T-helper 9 cell (primary cell): ENCODE measurements around the gene TAF1B.

Experiments
- DNase-seq: peaks from one replicate; pipeline ENCODE4 v3.0.0-alpha.2; 2020

The TAF1B gene

GRCh38 chr2:9968553-9969497 is 125.6 kb downstream of the TAF1B start:
- DNase-seq = no peak

DNA sequence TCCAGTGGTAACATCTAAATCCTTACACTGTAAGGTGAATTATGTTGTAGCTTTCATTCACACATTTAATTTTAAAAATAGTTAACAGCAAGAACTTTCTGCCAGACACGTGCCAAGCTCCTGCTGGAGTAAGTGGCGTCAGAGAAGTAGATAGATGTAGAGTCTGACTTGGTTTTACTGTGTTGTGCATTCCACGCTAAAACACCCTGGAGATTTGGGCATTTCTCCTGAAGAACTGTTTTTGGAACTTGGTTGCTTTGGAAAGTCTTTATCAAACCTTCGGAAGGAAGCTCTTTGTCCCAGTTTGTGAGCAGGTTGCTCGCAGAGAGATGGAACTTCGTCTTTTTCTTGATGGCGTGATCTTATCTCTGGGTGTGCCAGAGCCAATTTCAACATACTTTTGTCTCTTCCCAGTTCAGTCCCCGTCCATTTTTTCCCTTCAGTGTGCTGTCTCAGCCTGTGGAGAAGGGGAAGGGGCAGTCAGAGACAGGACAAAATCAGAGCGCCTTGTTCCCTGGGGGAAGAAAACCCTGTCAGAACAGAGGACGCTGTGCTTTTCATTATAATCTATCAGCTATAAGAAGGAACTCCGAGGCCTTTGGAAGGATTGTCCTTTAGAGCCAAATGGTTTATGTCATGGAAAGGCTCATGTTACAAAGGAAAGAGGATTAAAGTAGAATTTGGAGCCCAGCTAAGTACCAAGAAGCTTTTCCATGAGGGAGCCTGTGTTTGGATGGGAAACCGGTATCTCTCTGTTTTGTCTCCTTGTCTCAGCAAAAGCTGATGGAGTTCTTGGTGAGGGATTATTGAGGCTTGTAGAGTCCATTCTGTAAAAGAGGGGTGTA is 127.1 kb downstream of the TAF1B start:
- no peak for DNase-seq

DNA sequence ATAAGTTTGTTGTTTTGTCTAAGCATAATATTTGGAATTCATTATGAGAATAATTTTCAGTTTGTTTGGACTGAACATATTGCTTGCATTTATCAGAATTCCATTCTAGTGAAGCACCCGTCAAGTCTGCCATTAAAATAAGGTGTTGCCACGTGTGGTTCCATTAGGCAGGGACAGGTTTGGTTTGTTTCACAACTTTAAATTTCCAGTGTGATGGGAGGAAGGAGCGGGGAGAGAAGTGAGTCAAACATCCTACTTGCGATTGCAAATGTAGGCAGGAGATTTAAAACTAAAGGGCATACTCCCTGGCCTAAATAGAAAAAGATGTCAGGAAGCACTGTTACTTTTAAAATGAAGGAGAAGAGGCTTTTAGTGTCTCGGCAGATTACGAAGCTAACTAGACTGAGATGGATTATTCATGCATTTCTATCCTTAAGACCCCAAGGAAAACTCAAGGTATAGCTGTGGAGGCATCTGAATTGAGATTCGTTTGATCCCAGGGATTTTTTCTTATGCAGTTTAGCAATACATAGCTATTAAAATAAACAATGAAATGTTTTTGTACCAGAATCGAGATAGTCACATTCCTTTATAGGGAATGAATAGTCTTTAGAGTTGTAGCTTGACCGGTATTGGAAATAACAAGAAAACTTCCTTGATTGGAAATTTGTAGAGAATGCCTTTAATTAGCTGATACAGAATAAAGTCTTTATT is 128.0 kb downstream of the TAF1B start:
- no peak for DNase-seq

GRCh38 chr2:9971890-9972289 is 128.6 kb downstream of the TAF1B start:
- no peak for DNase-seq

DNA sequence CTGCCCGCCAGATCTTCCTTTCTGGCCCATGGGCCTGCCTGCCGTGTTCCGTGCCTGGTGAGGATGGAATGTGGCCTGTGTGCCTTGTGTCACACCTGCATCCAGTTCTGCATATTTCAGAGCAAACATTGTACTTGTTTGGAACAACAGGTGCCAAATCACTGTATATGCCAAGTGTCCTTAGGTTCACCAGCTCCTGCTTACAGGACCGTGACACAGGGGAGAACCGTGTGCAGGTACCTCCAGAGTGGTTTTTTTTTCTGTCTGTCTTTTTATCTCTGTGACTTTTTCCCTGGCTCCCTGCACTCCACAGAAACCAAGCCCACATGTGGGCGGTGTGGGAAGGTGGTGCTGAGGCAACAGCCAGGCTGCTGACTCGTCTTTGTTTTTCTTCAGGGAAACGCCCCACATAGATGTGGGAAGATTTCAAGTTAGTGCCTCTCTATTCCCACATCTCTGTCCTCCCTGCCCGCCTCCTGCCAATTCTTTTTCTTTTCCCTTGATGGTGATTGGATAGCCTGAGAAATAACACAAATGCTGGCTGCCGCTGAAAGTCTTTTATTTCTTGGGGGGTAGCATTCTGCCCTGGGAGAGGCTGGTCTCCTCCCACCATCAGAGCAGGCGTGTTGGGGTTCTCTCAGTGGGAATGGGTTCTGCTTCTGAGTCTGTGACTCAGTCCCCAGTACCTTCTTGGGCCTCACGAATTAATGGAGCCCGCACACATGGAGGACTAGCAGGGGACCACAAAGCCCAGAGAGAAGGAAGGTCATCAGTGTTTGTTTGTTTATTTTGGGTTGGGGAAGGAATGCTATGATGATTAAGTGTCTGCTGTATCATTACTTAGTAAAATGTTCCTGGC is 129.6 kb downstream of the TAF1B start:
- DNase-seq = no peak

DNA sequence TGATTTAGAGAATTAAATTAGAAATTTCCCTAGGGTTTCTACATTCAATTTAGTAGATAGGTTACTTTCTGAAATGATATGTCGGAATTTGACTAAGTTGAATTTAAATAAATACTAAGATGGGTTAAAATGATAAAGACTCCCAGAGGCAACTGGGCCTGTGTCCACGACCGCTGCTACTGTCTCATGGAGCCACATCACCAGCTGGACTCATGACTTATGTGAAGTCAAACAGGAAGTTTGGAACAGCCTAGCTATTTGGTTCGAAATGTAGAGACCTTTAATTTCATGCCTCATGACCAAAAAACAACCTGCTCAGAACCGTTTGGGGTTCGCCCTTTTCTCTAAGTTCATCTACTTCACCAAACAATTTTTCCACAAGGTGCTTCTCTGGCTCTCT is 130.4 kb downstream of the TAF1B start:
- DNase-seq = no peak

GRCh38 chr2:9974343-9974742 is 131.1 kb downstream of the TAF1B start:
- DNase-seq = no peak

GRCh38 chr2:9975328-9975727 is 132.1 kb downstream of the TAF1B start:
- DNase-seq = no peak

DNA sequence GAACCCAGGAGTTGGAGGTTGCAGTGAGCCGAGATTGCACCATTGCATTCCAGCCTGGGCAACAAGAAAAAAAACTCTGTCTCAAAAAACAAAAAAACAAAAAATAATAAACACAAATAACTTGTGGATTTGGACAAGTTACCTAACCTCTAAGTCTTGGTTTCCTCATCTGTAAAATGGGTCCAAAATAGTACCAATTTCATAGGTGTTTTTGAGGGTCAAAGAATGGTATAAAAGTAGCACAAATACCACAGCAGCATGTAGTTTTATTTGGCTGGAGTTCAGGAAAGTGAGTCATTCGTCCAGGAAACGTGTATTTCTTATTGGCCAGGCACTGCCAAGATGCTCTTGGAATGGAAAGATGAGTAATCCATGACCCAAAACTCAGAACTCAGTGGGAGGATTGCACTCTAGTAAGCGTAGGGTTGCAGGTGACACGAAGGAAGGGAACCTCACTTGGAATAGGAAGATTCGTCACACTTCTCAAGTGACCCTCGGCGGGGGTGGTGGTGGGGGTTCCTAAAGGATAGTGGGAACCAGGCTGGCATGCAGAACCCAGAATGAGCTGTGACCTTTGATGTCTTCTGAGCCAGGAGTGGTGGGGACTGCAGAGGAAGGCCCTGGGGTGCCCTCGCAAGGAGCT is 132.7 kb downstream of the TAF1B start:
- no peak for DNase-seq

GRCh38 chr2:9979977-9980376 is 136.7 kb downstream of the TAF1B start:
- DNase-seq = no peak

GRCh38 chr2:9980520-9980919 is 137.2 kb downstream of the TAF1B start:
- no peak for DNase-seq

DNA sequence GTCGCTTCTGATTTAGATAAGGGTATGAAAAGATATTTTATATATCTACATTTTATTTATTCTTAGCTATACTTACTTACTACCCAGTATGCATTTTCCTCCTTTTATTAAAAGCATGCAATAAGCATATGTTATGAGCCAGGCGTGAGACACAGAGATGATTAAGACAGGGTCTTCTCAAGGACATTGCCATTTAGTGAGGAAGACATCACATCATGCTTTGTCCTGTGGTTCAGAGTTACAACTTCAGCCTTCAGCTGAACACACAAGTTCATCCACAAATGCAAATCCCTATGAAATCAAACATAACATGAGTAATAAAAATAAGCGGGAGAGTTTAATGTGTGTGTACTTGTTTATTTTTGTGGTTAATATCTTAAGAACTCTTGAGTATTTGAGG is 138.4 kb downstream of the TAF1B start:
- no peak for DNase-seq

DNA sequence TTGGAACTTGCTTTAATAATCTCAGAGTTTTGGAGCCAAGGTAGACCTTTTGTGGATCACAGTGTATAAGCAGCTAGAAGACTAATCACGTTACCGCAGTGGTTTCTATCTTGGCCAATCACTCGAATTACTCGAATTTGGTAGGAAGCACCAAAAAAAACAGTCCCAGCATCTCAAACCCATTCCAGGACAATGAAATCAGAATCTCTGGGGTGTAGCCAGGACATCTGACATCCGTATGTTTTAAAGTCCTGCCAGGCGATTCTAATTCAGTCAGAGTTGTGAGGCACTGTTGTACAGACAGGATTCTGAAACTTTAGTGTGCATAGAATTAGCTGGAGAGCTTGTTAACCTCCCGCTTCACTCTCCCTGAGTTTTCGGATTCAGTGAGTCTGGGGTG is 139.0 kb downstream of the TAF1B start:
- no peak for DNase-seq

- DNase-seq = no peak
Measured at GRCh38 chr2:9982891-9983290, 139.6 kb downstream of the TAF1B start.

DNA sequence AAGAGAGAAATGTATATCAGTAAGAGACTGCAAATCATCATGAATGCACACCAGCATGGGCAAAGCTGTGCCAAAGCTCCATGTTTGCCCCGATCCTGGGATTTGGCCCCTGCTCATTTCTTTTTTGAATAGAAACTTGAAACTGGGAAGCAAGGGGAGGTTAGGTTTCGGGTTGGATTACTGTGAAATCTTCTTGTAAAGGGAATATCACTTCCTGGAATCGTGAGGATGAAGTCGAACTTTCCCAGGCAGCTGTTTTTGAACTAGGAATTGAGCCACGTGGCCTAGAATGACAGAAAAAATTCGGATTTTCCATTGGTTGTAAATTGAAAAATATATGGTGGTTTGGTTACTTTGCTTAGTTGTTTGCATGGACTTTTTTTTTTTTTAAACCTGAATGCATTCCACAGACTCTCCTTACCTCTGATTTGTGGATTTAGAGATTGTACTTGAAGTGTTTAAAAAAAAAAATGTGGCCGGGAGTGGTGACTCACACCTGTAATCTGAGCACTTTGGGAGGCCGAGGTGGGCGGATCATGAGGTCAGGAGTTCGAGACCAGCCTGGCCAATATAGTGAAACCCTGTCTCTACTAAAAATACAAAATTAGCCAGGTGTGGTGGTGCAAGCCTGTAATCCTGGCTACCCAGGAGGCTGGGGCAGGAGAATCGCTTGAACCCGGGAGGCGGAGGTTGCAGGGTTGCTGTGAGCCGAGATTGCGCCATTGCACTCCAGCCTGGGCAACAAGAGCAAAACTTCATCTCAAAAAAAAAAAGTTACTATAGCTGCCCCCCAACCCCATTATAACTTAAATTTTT is 140.3 kb downstream of the TAF1B start:
- DNase-seq = no peak
